ENCODE measurements around the gene SH3BP5.

DNA sequence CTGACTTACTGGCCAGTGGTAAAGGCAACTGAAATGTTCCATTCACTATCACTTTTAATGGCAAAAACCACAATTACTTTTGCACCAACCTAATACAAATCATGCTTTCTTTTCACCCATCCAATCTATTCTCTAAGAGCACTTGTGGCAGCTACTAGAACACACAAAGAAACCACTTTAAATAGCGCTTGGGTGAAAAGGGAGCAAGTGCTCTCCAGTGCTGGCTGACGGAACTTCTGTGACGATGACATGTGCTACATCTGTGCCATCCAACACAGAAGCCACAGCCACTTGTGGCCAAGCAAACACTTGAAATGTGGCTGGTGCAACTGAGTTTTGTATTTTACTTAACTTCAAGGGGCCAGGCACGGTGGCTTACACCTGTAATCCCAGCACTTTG lies 18.9 kb downstream of the SH3BP5 start:
- TF ChIP-seq CTCF (IDR thresholded peaks at IDR 0.05; ENCODE audit: low read depth, low read length) (no peak), EZH2phosphoT487 (IDR thresholded peaks at IDR 0.05; ENCODE audit: low read depth) (no peak)
